Omental fat pad (tissue), 4 donors: ENCODE measurements around the gene NTNG2. TPM values are rescaled to one million over a fixed set of nuclear protein-coding genes. Genes with fewer than 3 reads are reported as not detected.
A peak's percentile ranks its signal among the peaks of the same experiment; 100 is the strongest.

Experiments
- ATAC-seq: fragments of 150-250 bp; one replicate; pipeline ENCODE4 v1.9.1; 2016; ENCODE audit warnings: mild to moderate bottlenecking, moderate library complexity; ENCODE audit not compliant: low FRiP score
- DNase-seq: peaks from one replicate; pipeline ENCODE4 v3.0.0-alpha.2; 2019; ENCODE audit warnings: low spot score
- total RNA-seq, 4 donors: library from RNA; depleted of rRNA; stranded (reverse); fragments of >200 nt; gene quantifications; one replicate each; pipeline ENCODE4 v1.1.0, GENCODE V29; 2016
- TF ChIP-seq, protein P1 (sequence below), 3 donors: fragments of 450-650 bp; IDR thresholded peaks; one replicate each; pipeline ENCODE4 v1.5.1; 2016 to 2017; ENCODE audit warnings: antibody characterized with exemption in 3 of 3, mild to moderate bottlenecking in 3 of 3, moderate library complexity in 2 of 3

The NTNG2 gene
- total RNA-seq, 4 donors from 2014 or later = 1.8 to 4.2 (median 2.9) TPM

DNA sequence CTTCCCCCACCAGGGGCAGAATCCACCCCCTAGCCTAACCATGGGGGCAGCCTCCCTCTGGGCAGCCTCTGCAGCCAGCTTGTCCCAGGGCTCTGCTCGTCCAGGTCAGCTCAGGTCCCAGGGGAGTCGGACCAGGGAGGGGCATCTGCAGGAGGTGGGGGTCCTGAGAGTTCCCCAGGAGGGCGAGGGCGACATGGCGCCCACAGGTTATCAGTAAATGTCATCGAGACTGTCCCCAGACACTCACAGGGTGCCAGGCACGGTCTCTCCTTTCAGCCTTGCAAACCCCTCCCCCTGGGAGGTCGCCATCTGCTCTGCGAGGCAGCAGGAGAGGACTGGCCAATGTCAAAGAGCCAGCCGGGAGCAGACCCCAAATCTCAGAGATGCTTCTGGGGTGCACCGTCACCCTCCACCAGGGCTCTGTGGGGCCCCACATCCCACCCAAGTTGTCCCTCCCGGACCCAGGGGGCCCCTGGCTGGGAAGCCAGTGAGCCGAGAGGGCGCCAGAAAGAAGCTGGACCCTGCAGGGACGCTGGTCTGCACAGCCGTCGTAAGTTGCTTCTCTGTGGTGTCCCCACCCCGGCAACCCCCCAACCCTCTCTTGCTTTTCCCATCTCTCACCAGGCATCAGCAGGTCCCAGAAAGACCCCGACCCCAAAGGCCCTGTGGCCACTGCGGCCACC is 69.3 kb downstream of the NTNG2 start:
- DNase-seq (no peak), ATAC-seq (no peak)
- TF ChIP-seq, protein P1, sequence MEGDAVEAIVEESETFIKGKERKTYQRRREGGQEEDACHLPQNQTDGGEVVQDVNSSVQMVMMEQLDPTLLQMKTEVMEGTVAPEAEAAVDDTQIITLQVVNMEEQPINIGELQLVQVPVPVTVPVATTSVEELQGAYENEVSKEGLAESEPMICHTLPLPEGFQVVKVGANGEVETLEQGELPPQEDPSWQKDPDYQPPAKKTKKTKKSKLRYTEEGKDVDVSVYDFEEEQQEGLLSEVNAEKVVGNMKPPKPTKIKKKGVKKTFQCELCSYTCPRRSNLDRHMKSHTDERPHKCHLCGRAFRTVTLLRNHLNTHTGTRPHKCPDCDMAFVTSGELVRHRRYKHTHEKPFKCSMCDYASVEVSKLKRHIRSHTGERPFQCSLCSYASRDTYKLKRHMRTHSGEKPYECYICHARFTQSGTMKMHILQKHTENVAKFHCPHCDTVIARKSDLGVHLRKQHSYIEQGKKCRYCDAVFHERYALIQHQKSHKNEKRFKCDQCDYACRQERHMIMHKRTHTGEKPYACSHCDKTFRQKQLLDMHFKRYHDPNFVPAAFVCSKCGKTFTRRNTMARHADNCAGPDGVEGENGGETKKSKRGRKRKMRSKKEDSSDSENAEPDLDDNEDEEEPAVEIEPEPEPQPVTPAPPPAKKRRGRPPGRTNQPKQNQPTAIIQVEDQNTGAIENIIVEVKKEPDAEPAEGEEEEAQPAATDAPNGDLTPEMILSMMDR (IDR thresholded peaks at IDR 0.05) = no peak

DNA sequence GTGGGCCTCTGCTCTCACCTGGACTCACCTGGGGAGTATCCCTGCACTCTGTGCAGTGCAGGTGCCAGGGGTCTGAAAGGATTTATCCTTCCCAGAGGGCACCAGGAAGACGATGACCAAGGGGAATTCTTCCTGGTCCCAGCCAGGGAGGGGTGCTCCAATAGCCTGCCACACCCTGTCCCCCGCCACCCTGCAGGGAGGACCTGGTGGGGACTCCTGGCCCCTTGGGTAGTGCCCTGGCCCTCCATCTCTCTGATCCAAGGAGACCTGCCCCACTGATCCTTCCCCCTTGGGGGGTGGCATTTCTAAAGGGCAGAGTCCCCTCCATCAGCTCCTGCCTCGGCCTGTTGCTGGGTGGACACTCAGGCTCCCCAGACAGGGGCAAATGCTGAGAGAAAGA is 70.7 kb downstream of the NTNG2 start:
- ATAC-seq = no peak
- DNase-seq = no peak
- TF ChIP-seq, protein P1 (IDR thresholded peaks at IDR 0.05) = no peak

DNA sequence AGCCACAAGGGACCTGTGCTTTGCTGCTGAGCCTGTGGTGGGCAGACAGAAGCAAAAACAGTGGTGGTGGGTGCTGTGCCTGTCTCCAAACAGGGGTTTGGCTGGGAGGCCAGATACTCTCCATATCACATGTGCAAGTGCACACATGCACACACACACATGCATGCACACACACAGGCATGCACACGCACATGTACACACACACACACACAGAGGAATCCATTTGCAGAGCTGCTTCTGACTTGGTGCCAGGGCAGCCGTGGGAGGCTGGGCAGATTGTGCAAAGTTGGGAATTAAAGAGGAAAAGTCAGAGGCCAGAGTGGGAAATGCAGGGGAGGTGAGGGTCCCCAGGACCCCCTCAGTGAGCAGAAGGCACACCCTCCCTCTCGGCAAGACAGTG is 71.3 kb downstream of the NTNG2 start:
- no peak for ATAC-seq
- no peak for DNase-seq

DNA sequence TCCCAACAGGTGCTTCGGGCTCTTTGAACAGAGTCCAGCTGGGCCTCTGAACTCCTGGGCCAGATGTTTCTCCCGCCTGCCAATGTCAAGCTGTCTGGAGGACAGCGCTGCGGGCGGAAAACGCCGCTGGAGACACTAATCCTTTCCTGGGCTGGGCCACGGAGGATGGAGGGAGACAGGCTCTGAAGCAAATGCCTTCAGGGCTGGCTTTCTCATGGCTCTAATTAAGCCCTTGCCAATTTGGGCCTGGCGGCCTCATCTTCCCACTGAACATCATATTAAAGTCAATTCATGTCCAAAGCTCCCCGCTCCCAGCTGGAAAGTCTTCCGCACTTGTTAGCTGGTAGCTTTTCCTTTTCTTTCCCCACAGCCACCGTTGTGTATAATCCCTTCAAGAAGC is 72.7 kb downstream of the NTNG2 start:
- TF ChIP-seq, protein P1 (IDR thresholded peaks at IDR 0.05) = no peak
- ATAC-seq (no peak), DNase-seq (no peak)

More for the DNA sequence above, 71.3 kb downstream of the NTNG2 start:
- TF ChIP-seq, protein P1 (IDR thresholded peaks at IDR 0.05) = no peak

DNA sequence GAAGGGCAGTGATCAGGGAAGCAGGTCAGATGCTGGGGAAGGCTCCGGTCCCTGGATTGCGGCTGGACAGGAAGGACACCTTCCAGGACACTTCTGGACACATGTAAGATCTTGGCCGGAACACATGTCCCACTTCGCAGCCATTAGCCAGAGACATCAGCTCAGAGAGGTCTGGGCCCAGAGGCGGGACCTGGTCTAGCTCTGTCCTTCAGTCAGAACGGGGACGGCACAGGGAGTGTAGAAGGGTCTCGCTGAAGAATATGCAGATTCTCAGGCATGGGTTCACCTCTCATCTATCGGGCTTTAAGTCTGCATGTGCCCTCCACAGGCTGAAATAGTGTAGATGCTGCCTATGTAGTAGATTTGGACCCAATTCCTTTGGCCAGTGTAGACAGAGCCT is 73.3 kb downstream of the NTNG2 start:
- TF ChIP-seq, protein P1 (IDR thresholded peaks at IDR 0.05) = no peak
- DNase-seq (no peak), ATAC-seq (no peak)

DNA sequence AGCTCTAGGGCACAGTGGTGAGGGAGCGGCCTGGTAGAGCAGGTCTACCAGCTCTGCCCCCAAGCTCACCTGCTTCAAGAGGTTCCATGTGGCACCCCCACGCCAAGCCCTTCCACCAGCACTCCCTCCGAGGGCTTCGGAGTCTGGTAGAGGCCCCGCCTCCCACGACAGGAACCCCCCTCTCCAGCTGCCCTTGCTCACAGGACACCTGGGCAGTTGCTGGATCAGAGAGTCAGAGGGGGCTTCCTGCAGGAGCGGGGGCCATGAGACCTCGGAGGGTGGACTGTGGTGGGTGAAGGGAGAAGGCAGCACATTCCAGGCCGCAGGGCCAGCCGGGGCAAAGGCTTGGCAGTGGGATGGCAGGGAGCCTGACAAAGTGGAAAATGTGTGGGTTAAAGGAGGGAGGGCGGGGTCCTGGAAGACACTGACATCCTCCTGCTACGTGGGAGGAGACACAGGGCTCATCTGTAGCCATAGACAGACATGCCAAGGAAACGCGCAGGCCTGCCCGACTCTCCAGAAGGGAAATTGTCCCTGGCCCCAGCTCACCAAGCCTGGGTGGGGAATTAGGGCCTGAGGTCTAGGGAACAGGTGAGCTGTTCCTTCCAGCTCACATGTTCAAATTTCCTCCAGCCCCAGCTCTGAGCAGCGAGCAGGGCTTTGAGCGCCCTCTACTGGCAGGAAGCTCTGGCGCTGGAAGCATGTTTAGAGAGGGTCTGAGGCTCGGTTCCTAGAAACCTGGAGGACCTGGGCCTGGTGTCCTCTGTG is 74.2 kb downstream of the NTNG2 start:
- ATAC-seq (peak; percentile 22), DNase-seq (peak; percentile 79)
- TF ChIP-seq, protein P1 (IDR thresholded peaks at IDR 0.05) = peak in 1 of 3 donors; percentile 23
